OCI-LY3 (cell line): ENCODE results near the gene MMEL1.

Experiments
- H2AFZ ChIP-seq: fragments of 200-600, 300-600 bp; shearing (Covaris generic); 2 replicates; pipeline ENCODE4 v1.6.0; 2014; ENCODE audit warnings: antibody characterized with exemption, low read depth, low read length
- H3K27ac ChIP-seq: fragments of 200-600, 300-600 bp; sonication (generic); 2 replicates; pipeline ENCODE4 v1.5.1; 2014; ENCODE audit warnings: mild to moderate bottlenecking, low read length, moderate library complexity, mixed read lengths
- H3K27me3 ChIP-seq: fragments of 200-600, 300-600 bp; sonication (generic); 2 replicates; pipeline ENCODE4 v1.6.1; 2014; ENCODE audit warnings: low read depth, low read length, mixed read lengths
- H3K36me3 ChIP-seq: fragments of 200-600, 300-600 bp; sonication (generic); replicated peaks from 2 replicates; pipeline ENCODE3; 2014; ENCODE audit warnings: low read depth, low read length, mixed read lengths
- H3K4me1 ChIP-seq: fragments of 300-600, 200-600 bp; sonication (generic); 2 replicates; pipeline ENCODE4 v1.6.1; 2014; ENCODE audit warnings: low read length, mixed read lengths
- H3K4me2 ChIP-seq: fragments of 200-600, 300-600 bp; sonication (generic); 2 replicates; pipeline ENCODE4 v1.6.1; 2014; ENCODE audit warnings: low read length, mixed read lengths
- H3K4me3 ChIP-seq: fragments of 300-600, 200-600 bp; sonication (generic); 2 replicates; pipeline ENCODE4 v1.5.1; 2014; ENCODE audit warnings: antibody characterized with exemption, mild to moderate bottlenecking, low read length, moderate library complexity
- H3K79me2 ChIP-seq: fragments of 300-600, 200-600 bp; shearing (Covaris generic); 2 replicates; pipeline ENCODE4 v1.6.1; 2014; ENCODE audit warnings: mild to moderate bottlenecking, low read length, mixed read lengths
- H3K9ac ChIP-seq: fragments of 300-600, 200-600 bp; shearing (Covaris generic); 2 replicates; pipeline ENCODE4 v1.6.0; 2014; ENCODE audit warnings: mild to moderate bottlenecking, low read length, moderate library complexity
- H3K9me3 ChIP-seq: fragments of 200-600, 300-600 bp; shearing (Covaris generic); 2 replicates; pipeline ENCODE4 v1.6.1; 2014; ENCODE audit warnings: low read length, mixed read lengths; ENCODE audit not compliant: insufficient read depth
- H4K20me1 ChIP-seq: fragments of 200-600, 300-600 bp; sonication (generic); 2 replicates; pipeline ENCODE4 v1.6.1; 2016; ENCODE audit warnings: low read length, mixed read lengths; ENCODE audit not compliant: insufficient read depth
- CTCF ChIP-seq: fragments of 200-600, 300-600 bp; sonication (generic); IDR thresholded peaks from 2 replicates; pipeline ENCODE4 v1.5.1; 2014; ENCODE audit warnings: antibody characterized with exemption, low read length, low read depth
- EZH2phosphoT487 ChIP-seq: fragments of 200-600 bp; shearing (Covaris generic); IDR thresholded peaks from 2 replicates; pipeline ENCODE4 v1.6.1; 2018; ENCODE audit warnings: antibody characterized with exemption, mixed run types, low read depth

Gene MMEL1

DNA sequence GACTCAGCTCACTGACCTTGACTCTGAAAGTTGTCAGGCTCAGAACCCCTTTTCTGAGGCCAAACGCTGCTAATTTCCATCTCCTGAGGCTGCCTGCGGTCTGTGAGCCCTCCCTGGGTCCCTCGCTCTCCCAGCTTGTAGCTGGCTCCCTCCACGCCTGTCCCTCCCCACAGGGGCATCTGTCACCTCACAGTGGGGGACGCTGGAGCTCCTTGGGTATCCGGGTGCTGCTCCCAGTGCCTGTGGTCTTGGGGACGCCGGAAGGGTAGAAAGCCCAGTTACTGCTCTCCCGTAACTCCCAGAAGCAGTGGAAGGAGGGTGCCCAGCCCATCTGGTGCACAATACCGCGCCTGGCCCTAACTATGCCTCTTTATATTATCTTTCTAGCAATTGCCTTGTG lies 13.0 kb upstream of the MMEL1 start:
- Histone ChIP-seq H3K27me3 (no peaks in the 10 kb centered on the region), H3K4me1 (peaks cover 7% of the 10 kb centered on the region; the same call in 1 of the 2 replicates), H3K36me3 (no peaks in the 10 kb centered on the region), H4K20me1 (no peaks in the 10 kb centered on the region), H3K4me2 (no peak overlapping the region), H3K27ac (no peak overlapping the region), H3K79me2 (peaks cover 15% of the 10 kb centered on the region), H3K9ac (no peak overlapping the region), H3K9me3 (peaks cover 6% of the 10 kb centered on the region), H3K4me3 (no peak overlapping the region), H2AFZ (no peak overlapping the region)
- TF ChIP-seq EZH2phosphoT487: no peak
- TF ChIP-seq CTCF: no peak

GRCh38 chr1:2645143-2645542 lies 12.3 kb upstream of the MMEL1 start:
- Histone ChIP-seq H3K27ac (no peak overlapping the region), H3K27me3 (no peaks in the 10 kb centered on the region), H3K36me3 (no peaks in the 10 kb centered on the region), H4K20me1 (no peaks in the 10 kb centered on the region), H3K9ac (no peak overlapping the region), H3K4me1 (peaks cover 7% of the 10 kb centered on the region; the same call in 1 of the 2 replicates), H3K79me2 (peaks cover 15% of the 10 kb centered on the region), H2AFZ (no peak overlapping the region), H3K4me3 (no peak overlapping the region), H3K9me3 (peaks cover 6% of the 10 kb centered on the region), H3K4me2 (no peak overlapping the region)
- TF ChIP-seq CTCF (no peak), EZH2phosphoT487 (no peak)

- no peak overlapping the region for H3K27ac ChIP-seq
- no peak overlapping the region for H3K4me2 ChIP-seq
- H3K79me2 ChIP-seq: peaks cover 15% of the 10 kb centered on the region
- no peaks in the 10 kb centered on the region for H4K20me1 ChIP-seq
- H3K4me1 ChIP-seq: peaks cover 7% of the 10 kb centered on the region; the same call in 1 of the 2 replicates
- TF ChIP-seq EZH2phosphoT487 (no peak), CTCF (no peak)
- peaks cover 6% of the 10 kb centered on the region for H3K9me3 ChIP-seq
- H3K36me3 ChIP-seq: no peaks in the 10 kb centered on the region
- no peak overlapping the region for H2AFZ ChIP-seq
- H3K27me3 ChIP-seq: no peaks in the 10 kb centered on the region
- H3K9ac ChIP-seq: no peak overlapping the region
- H3K4me3 ChIP-seq: no peak overlapping the region
Observed at GRCh38 chr1:2644591-2645101, 11.8 kb upstream of the MMEL1 start.

- no peaks in the 10 kb centered on the region for H3K27me3 ChIP-seq
- no peak overlapping the region for H3K27ac ChIP-seq
Observed at GRCh38 chr1:2644171-2644570, 11.4 kb upstream of the MMEL1 start.

More at GRCh38 chr1:2644171-2644570, 11.4 kb upstream of the MMEL1 start:
- Histone ChIP-seq H3K4me3 (no peak overlapping the region), H3K9me3 (peaks cover 6% of the 10 kb centered on the region), H2AFZ (no peak overlapping the region), H3K4me1 (peaks cover 7% of the 10 kb centered on the region; the same call in 1 of the 2 replicates), H3K4me2 (no peak overlapping the region), H3K36me3 (no peaks in the 10 kb centered on the region), H3K9ac (no peak overlapping the region), H4K20me1 (no peaks in the 10 kb centered on the region), H3K79me2 (peaks cover 15% of the 10 kb centered on the region)
- TF ChIP-seq EZH2phosphoT487: no peak
- TF ChIP-seq CTCF: no peak
